WTC11 (cell line): ENCODE measurements around the gene HEBP1. TPM values are rescaled to one million over a fixed set of nuclear protein-coding genes. Genes with fewer than 3 reads are reported as not detected.

Experiments used
- ATAC-seq: fragments of 200-7000 bp; cut with Tn5 transposase; 2 replicates; pipeline ENCODE4 v1.10.0; 2021; ENCODE audit warnings: mild to moderate bottlenecking, moderate library complexity
- CTCF ChIA-PET: fragments of 300-600 bp; sonication (Branson Sonifier 250); formaldehyde crosslinking; loops from one replicate; lab custom pipeline; 2021; ENCODE audit warnings: antibody characterized with exemption; lab: Charles Lee
- POLR2A ChIA-PET: fragments of 350-600 bp; sonication (Branson Sonifier 250); formaldehyde crosslinking; loops from one replicate; lab custom pipeline; 2021; ENCODE audit warnings: antibody characterized with exemption; lab: Charles Lee
- DNase-seq: peaks from one replicate; pipeline ENCODE4 v3.0.0; 2021; ENCODE audit warnings: low spot score
- H3K27ac Mint-ChIP-seq: 2 replicates; pipeline ENCODE4 v1.8.0; 2021; ENCODE audit warnings: mixed read lengths
- H3K27me3 Mint-ChIP-seq: 2 replicates; pipeline ENCODE4 v1.8.0; 2021; ENCODE audit warnings: low read depth, mild to moderate bottlenecking, moderate library complexity, mixed read lengths
- H3K36me3 Mint-ChIP-seq: 2 replicates; pipeline ENCODE4 v1.8.0; 2021; ENCODE audit warnings: mixed read lengths
- H3K4me1 Mint-ChIP-seq: 2 replicates; pipeline ENCODE4 v1.8.0; 2022; ENCODE audit warnings: mixed read lengths
- H3K4me3 Mint-ChIP-seq: 2 replicates; pipeline ENCODE4 v1.8.0; 2021; ENCODE audit warnings: mild to moderate bottlenecking, moderate library complexity, mixed read lengths
- H3K9me3 Mint-ChIP-seq: 2 replicates; pipeline ENCODE4 v1.8.0; 2021; ENCODE audit warnings: mixed read lengths
- ATF1 ChIP-seq: sonication (generic); formaldehyde crosslinking; IDR thresholded peaks from 2 replicates; pipeline ENCODE4 v1.8.1; 2023; ENCODE audit warnings: mild to moderate bottlenecking, moderate library complexity, missing genetic modification reagents
- CREM ChIP-seq: sonication (generic); formaldehyde crosslinking; IDR thresholded peaks from 2 replicates; pipeline ENCODE4 v1.8.1; 2022; ENCODE audit warnings: mild to moderate bottlenecking, missing genetic modification reagents, moderate library complexity
- ETV6 ChIP-seq: sonication (generic); formaldehyde crosslinking; IDR thresholded peaks from 2 replicates; pipeline ENCODE4 v1.8.1; 2022; ENCODE audit warnings: mild to moderate bottlenecking, missing genetic modification reagents
- JAZF1 ChIP-seq: fragments of 250-450 bp; sonication (Bioruptor Pico); IDR thresholded peaks from 2 replicates; pipeline ENCODE4 v1.9.0; 2021; ENCODE audit warnings: moderate library complexity, mild to moderate bottlenecking, inconsistent platforms
- MYBL2 ChIP-seq: sonication (generic); formaldehyde crosslinking; IDR thresholded peaks from 2 replicates; pipeline ENCODE4 v1.8.1; 2023; ENCODE audit warnings: mild to moderate bottlenecking, moderate library complexity, missing genetic modification reagents
- SMAD4 ChIP-seq: sonication (generic); formaldehyde crosslinking; IDR thresholded peaks from 2 replicates; pipeline ENCODE4 v1.8.0; 2022; ENCODE audit warnings: mild to moderate bottlenecking, missing genetic modification reagents
- SP1 ChIP-seq: sonication (generic); formaldehyde crosslinking; conservative IDR thresholded peaks from 2 replicates; pipeline ENCODE4 v1.8.1; 2022; ENCODE audit warnings: missing genetic modification reagents
- total RNA-seq: library from RNA; stranded (reverse); gene quantifications from 3 replicates; pipeline ENCODE4 v1.2.3, GENCODE V29; 2021
- TF ChIP-seq, protein P1 (sequence below): sonication (generic); formaldehyde crosslinking; IDR thresholded peaks from 2 replicates; pipeline ENCODE4 v1.8.0; 2023; ENCODE audit warnings: missing genetic modification reagents
- TF ChIP-seq, protein P2 (sequence below): fragments of 200-600 bp; IDR thresholded peaks from 2 replicates; pipeline ENCODE4 v1.8.0; 2022; ENCODE audit warnings: antibody characterized with exemption
- TF ChIP-seq, protein P3 (sequence below): sonication (generic); formaldehyde crosslinking; IDR thresholded peaks from 2 replicates; pipeline ENCODE4 v1.8.1; 2023; ENCODE audit warnings: mild to moderate bottlenecking, missing genetic modification reagents, moderate library complexity
- TF ChIP-seq, protein P4 (sequence below): sonication (generic); formaldehyde crosslinking; IDR thresholded peaks from 2 replicates; pipeline ENCODE4 v1.8.0; 2023; ENCODE audit warnings: missing genetic modification reagents, mild to moderate bottlenecking, borderline replicate concordance
- TF ChIP-seq, protein P5 (sequence below): sonication (generic); formaldehyde crosslinking; IDR thresholded peaks from 2 replicates; pipeline ENCODE4 v1.8.0; 2023; ENCODE audit warnings: mild to moderate bottlenecking, missing genetic modification reagents
- TF ChIP-seq, protein P6 (sequence below): fragments of 250-450 bp; sonication (Bioruptor Pico); IDR thresholded peaks from 2 replicates; pipeline ENCODE4 v1.8.0; 2021; ENCODE audit warnings: mild to moderate bottlenecking
- TF ChIP-seq, protein P7 (sequence below): sonication (generic); formaldehyde crosslinking; IDR thresholded peaks from 2 replicates; pipeline ENCODE4 v1.8.0; 2022; ENCODE audit warnings: mild to moderate bottlenecking, missing genetic modification reagents
- TF ChIP-seq, protein P8 (sequence below): sonication (generic); formaldehyde crosslinking; conservative IDR thresholded peaks from 2 replicates; pipeline ENCODE4 v1.8.1; 2023; ENCODE audit warnings: mild to moderate bottlenecking, low read depth, missing genetic modification reagents, moderate library complexity
- TF ChIP-seq, protein P9 (sequence below): sonication (generic); formaldehyde crosslinking; IDR thresholded peaks from 2 replicates; pipeline ENCODE4 v1.8.0; 2022; ENCODE audit warnings: mild to moderate bottlenecking, missing genetic modification reagents

HEBP1 gene
- total RNA-seq, 1 experiment from 2014 or later: 61.8 TPM

DNA sequence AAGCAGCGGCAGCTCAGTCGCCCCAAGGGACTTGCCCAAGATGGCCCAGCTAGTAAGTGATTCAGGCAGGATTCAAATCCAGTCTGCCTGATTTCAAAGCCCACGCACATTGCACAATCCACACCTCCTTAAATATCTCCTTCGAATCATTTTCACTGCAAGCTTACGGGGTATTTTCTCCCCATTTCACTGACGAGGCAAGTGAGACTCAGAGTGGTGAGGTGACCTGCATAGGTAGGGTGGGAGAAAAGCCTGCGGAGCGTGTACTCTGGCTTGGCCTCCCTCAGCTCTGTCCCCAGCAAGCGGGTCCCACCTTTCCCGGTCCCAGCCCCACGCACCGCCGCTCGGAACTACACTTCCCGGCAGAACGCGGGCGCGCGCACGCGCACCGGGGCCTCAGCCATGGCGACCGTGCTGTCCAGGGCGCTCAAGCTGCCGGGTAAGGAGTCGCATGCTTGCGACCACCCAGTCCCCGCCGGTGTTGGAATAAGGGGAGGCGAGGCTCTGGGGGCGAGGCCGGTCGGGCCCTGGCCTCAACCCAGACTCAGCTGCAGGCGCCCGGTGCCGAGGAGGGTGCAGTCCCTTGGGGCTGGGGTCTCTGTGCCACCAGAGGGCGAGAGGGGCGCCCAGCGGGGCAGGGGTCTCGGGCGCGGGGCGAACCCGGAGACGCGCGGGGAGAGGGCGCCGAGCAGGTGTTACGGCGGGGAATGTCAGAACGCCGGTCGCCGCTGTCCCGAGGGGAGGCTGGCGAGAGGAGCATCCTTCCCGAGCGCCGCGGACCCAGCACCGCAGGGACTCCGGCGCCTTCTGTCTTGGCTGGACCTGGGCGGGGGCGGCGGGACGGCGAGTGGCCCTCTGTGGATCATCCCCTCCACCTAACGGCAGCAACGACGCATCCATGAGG lies 44.2 kb upstream of the HEBP1 start, which contains the start of gene FAM234B:
FAM234B (plus strand) TSS at position 380 of the 904 bp plus-strand sequence; CDS start at position 403, 23 bp downstream.
- Mint-ChIP-seq H3K36me3 (no peaks in the 10 kb centered on the region), H3K27me3 (peaks cover 15% of the 10 kb centered on the region), H3K27ac (no peak within 1 kb of the TSS), H3K9me3 (no peaks in the 10 kb centered on the region), H3K4me1 (peaks cover 37% of the 10 kb centered on the region), H3K4me3 (peak within 1 kb of the TSS; percentile 85)
- DNase-seq (peak; percentile 84), ATAC-seq (peak; percentile 92)
- ChIA-PET CTCF (interaction anchor here (0.8 to 3.9 kb wide), 14 partner anchors 13 to 486 kb away, joined by 3 to 19 read pairs (median 4); no protein-coding TSS in a partner anchor), POLR2A (interaction anchor here (0.7 kb wide), 1 partner anchor 68 kb away, joined by 6 read pairs; no protein-coding TSS in a partner anchor)
- TF ChIP-seq SMAD4 (CRISPR knock-in tag) (no peak), MYBL2 (CRISPR knock-in tag) (no peak), SP1 (peak; percentile 52; the same call in 1 of the 2 replicates), JAZF1 (no peak), ATF1 (CRISPR knock-in tag) (0 out of 2 replicates have a peak, but pooled peaks have one; percentile 41), ETV6 (CRISPR knock-in tag) (0 out of 2 replicates have a peak, but pooled peaks have one; percentile 30), CREM (CRISPR knock-in tag) (peak; percentile 32; the same call in 1 of the 2 replicates)
- TF ChIP-seq, protein P1, sequence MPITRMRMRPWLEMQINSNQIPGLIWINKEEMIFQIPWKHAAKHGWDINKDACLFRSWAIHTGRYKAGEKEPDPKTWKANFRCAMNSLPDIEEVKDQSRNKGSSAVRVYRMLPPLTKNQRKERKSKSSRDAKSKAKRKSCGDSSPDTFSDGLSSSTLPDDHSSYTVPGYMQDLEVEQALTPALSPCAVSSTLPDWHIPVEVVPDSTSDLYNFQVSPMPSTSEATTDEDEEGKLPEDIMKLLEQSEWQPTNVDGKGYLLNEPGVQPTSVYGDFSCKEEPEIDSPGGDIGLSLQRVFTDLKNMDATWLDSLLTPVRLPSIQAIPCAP (CRISPR knock-in tag): no peak
- TF ChIP-seq, protein P2, sequence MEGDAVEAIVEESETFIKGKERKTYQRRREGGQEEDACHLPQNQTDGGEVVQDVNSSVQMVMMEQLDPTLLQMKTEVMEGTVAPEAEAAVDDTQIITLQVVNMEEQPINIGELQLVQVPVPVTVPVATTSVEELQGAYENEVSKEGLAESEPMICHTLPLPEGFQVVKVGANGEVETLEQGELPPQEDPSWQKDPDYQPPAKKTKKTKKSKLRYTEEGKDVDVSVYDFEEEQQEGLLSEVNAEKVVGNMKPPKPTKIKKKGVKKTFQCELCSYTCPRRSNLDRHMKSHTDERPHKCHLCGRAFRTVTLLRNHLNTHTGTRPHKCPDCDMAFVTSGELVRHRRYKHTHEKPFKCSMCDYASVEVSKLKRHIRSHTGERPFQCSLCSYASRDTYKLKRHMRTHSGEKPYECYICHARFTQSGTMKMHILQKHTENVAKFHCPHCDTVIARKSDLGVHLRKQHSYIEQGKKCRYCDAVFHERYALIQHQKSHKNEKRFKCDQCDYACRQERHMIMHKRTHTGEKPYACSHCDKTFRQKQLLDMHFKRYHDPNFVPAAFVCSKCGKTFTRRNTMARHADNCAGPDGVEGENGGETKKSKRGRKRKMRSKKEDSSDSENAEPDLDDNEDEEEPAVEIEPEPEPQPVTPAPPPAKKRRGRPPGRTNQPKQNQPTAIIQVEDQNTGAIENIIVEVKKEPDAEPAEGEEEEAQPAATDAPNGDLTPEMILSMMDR: no peak
- TF ChIP-seq, protein P3, sequence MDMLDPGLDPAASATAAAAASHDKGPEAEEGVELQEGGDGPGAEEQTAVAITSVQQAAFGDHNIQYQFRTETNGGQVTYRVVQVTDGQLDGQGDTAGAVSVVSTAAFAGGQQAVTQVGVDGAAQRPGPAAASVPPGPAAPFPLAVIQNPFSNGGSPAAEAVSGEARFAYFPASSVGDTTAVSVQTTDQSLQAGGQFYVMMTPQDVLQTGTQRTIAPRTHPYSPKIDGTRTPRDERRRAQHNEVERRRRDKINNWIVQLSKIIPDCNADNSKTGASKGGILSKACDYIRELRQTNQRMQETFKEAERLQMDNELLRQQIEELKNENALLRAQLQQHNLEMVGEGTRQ (CRISPR knock-in tag): peak; percentile 34; the same call in 1 of the 2 replicates
- TF ChIP-seq, protein P4, sequence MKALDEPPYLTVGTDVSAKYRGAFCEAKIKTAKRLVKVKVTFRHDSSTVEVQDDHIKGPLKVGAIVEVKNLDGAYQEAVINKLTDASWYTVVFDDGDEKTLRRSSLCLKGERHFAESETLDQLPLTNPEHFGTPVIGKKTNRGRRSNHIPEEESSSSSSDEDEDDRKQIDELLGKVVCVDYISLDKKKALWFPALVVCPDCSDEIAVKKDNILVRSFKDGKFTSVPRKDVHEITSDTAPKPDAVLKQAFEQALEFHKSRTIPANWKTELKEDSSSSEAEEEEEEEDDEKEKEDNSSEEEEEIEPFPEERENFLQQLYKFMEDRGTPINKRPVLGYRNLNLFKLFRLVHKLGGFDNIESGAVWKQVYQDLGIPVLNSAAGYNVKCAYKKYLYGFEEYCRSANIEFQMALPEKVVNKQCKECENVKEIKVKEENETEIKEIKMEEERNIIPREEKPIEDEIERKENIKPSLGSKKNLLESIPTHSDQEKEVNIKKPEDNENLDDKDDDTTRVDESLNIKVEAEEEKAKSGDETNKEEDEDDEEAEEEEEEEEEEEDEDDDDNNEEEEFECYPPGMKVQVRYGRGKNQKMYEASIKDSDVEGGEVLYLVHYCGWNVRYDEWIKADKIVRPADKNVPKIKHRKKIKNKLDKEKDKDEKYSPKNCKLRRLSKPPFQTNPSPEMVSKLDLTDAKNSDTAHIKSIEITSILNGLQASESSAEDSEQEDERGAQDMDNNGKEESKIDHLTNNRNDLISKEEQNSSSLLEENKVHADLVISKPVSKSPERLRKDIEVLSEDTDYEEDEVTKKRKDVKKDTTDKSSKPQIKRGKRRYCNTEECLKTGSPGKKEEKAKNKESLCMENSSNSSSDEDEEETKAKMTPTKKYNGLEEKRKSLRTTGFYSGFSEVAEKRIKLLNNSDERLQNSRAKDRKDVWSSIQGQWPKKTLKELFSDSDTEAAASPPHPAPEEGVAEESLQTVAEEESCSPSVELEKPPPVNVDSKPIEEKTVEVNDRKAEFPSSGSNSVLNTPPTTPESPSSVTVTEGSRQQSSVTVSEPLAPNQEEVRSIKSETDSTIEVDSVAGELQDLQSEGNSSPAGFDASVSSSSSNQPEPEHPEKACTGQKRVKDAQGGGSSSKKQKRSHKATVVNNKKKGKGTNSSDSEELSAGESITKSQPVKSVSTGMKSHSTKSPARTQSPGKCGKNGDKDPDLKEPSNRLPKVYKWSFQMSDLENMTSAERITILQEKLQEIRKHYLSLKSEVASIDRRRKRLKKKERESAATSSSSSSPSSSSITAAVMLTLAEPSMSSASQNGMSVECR: peak; percentile 74; the same call in 1 of the 2 replicates
- TF ChIP-seq, protein P5, sequence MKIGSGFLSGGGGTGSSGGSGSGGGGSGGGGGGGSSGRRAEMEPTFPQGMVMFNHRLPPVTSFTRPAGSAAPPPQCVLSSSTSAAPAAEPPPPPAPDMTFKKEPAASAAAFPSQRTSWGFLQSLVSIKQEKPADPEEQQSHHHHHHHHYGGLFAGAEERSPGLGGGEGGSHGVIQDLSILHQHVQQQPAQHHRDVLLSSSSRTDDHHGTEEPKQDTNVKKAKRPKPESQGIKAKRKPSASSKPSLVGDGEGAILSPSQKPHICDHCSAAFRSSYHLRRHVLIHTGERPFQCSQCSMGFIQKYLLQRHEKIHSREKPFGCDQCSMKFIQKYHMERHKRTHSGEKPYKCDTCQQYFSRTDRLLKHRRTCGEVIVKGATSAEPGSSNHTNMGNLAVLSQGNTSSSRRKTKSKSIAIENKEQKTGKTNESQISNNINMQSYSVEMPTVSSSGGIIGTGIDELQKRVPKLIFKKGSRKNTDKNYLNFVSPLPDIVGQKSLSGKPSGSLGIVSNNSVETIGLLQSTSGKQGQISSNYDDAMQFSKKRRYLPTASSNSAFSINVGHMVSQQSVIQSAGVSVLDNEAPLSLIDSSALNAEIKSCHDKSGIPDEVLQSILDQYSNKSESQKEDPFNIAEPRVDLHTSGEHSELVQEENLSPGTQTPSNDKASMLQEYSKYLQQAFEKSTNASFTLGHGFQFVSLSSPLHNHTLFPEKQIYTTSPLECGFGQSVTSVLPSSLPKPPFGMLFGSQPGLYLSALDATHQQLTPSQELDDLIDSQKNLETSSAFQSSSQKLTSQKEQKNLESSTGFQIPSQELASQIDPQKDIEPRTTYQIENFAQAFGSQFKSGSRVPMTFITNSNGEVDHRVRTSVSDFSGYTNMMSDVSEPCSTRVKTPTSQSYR (CRISPR knock-in tag): peak; percentile 55; the same call in 1 of the 2 replicates
- TF ChIP-seq, protein P6, sequence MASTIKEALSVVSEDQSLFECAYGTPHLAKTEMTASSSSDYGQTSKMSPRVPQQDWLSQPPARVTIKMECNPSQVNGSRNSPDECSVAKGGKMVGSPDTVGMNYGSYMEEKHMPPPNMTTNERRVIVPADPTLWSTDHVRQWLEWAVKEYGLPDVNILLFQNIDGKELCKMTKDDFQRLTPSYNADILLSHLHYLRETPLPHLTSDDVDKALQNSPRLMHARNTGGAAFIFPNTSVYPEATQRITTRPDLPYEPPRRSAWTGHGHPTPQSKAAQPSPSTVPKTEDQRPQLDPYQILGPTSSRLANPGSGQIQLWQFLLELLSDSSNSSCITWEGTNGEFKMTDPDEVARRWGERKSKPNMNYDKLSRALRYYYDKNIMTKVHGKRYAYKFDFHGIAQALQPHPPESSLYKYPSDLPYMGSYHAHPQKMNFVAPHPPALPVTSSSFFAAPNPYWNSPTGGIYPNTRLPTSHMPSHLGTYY: no peak
- TF ChIP-seq, protein P7, sequence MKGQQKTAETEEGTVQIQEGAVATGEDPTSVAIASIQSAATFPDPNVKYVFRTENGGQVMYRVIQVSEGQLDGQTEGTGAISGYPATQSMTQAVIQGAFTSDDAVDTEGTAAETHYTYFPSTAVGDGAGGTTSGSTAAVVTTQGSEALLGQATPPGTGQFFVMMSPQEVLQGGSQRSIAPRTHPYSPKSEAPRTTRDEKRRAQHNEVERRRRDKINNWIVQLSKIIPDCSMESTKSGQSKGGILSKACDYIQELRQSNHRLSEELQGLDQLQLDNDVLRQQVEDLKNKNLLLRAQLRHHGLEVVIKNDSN (CRISPR knock-in tag): no peak
- TF ChIP-seq, protein P8, sequence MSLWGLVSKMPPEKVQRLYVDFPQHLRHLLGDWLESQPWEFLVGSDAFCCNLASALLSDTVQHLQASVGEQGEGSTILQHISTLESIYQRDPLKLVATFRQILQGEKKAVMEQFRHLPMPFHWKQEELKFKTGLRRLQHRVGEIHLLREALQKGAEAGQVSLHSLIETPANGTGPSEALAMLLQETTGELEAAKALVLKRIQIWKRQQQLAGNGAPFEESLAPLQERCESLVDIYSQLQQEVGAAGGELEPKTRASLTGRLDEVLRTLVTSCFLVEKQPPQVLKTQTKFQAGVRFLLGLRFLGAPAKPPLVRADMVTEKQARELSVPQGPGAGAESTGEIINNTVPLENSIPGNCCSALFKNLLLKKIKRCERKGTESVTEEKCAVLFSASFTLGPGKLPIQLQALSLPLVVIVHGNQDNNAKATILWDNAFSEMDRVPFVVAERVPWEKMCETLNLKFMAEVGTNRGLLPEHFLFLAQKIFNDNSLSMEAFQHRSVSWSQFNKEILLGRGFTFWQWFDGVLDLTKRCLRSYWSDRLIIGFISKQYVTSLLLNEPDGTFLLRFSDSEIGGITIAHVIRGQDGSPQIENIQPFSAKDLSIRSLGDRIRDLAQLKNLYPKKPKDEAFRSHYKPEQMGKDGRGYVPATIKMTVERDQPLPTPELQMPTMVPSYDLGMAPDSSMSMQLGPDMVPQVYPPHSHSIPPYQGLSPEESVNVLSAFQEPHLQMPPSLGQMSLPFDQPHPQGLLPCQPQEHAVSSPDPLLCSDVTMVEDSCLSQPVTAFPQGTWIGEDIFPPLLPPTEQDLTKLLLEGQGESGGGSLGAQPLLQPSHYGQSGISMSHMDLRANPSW: 0 out of 2 replicates have a peak, but pooled peaks have one; percentile 85
- TF ChIP-seq, protein P9, sequence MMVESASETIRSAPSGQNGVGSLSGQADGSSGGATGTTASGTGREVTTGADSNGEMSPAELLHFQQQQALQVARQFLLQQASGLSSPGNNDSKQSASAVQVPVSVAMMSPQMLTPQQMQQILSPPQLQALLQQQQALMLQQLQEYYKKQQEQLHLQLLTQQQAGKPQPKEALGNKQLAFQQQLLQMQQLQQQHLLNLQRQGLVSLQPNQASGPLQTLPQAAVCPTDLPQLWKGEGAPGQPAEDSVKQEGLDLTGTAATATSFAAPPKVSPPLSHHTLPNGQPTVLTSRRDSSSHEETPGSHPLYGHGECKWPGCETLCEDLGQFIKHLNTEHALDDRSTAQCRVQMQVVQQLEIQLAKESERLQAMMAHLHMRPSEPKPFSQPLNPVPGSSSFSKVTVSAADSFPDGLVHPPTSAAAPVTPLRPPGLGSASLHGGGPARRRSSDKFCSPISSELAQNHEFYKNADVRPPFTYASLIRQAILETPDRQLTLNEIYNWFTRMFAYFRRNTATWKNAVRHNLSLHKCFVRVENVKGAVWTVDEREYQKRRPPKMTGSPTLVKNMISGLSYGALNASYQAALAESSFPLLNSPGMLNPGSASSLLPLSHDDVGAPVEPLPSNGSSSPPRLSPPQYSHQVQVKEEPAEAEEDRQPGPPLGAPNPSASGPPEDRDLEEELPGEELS (CRISPR knock-in tag): peak; percentile 35; the same call in 1 of the 2 replicates
